GM18511 (cell line): ENCODE measurements around the gene PRKCE.

Experiments
- ATAC-seq: cut with Tn5 transposase; IDR thresholded peaks from one replicate; pipeline ENCODE4 v1.9.1; 2021; ENCODE audit warnings: mild to moderate bottlenecking, moderate library complexity; ENCODE audit not compliant: unreplicated experiment

Gene PRKCE

GRCh38 chr2:45799679-45800381 is 148.4 kb downstream of the PRKCE start:
- no peak for ATAC-seq

- ATAC-seq: no peak
These were observed 151.1 kb downstream of the PRKCE start for GRCh38 chr2:45802499-45803138.

- no peak for ATAC-seq
These were observed 153.7 kb downstream of the PRKCE start for GRCh38 chr2:45804987-45805755.

- ATAC-seq: no peak
These were observed 155.3 kb downstream of the PRKCE start for GRCh38 chr2:45806563-45807358.

DNA sequence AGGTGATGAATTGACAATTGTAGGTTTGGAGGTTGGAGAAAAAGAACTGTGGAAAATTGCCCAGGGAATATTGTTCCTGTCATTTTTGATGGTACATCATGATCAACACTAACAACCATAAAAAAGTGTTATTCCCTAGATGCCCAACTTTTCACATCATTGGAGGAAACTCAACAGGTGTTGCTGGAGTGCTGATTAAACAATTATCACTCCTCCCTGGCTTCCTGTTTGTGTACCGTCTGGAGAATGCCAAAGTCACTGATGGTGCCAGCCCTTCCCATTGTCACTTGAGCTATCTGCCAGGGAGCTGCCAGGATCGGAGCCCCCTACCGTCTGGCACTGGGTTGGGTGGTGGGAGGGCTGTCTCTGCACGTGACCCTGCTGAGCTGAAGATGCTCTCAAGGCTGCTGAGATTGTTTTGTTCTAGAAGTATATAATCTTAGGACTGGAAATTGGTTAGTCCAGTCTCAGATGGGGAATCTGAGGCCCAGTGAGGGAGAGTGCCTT is 156.9 kb downstream of the PRKCE start:
- ATAC-seq: no peak

GRCh38 chr2:45809205-45809604 is 157.7 kb downstream of the PRKCE start:
- ATAC-seq: no peak

DNA sequence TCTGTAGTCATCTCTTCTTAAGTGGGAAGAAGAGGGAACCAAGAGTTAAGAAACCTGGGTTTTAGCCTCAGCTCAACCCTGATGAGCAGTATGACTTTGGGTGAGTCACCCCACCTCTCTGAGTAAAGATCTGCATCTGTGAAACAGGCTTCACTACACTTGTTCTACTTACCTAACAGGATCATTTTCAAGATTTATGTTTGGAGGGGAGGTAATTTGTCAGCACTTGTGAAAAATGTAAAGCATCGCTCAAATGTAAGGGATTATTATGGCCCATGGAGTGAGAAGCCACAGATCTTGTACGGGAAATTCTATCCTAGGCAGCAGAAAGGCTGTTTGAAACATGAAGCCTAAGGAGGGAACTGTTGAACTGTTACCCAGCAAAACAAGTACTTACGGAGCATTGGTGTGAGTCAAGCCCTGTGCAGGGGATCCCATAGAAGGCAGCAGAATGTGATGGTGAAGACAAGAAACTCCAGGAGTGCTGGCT is 160.6 kb downstream of the PRKCE start:
- no peak for ATAC-seq

- no peak for ATAC-seq
These were observed 161.8 kb downstream of the PRKCE start for GRCh38 chr2:45813003-45813941.

GRCh38 chr2:45814488-45814887 is 163.0 kb downstream of the PRKCE start:
- ATAC-seq: no peak

GRCh38 chr2:45814951-45815621 is 163.6 kb downstream of the PRKCE start:
- no peak for ATAC-seq

DNA sequence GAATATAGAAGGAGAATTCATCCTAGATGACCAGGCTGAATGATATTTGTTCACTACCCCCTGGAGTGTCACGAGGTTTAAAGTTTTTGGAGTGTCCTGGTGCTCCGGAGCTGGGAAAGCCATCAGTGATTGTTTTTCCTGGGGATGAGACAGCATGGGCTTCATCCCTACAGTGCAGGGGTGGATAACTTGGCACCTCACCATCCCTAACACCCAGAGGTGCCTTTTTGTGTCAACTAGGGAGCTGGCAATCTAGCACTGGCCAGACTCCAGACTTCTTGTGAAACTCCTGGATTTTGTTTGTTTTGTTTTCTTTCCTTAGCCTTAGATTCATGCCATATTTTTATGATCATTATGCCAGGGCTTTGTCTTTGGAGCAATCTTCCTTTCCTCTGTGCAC is 164.8 kb downstream of the PRKCE start:
- ATAC-seq: no peak

GRCh38 chr2:45818591-45818990 is 167.1 kb downstream of the PRKCE start:
- no peak for ATAC-seq

GRCh38 chr2:45820048-45820447 is 168.6 kb downstream of the PRKCE start:
- ATAC-seq: no peak

DNA sequence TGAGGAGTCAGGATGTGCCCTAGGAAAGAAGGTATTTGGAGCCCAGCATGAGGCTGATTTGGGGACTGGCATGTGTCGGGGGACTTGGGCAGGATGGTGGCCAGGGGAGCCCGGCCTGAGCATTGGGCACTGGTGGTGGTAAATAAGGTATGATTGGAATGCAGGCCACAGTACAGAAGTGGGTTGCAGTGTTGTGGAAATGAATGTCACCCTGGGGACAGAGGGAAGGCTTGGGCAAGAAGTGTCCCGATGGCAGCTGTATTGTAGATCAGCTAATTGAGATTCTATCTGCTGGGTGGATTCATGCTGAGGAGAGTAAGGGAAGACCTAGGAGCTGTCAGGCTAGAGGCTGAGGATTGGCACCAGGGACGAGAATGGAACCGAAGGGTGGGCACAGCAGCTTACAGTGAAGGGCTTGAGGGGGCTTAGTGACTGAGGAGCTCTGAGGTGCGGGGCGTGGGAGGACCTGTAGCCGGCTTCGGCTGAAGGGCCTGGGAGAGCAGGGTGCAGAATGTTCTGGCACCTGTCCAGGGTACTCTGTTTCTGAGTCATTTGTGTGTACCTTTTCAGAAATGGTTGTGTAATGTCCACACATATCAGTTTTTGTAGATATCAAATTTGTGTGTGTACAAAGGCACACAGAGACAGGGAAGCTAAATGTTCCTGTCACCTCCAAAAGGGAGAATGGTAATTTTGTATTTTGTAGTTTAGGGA is 170.2 kb downstream of the PRKCE start:
- no peak for ATAC-seq

DNA sequence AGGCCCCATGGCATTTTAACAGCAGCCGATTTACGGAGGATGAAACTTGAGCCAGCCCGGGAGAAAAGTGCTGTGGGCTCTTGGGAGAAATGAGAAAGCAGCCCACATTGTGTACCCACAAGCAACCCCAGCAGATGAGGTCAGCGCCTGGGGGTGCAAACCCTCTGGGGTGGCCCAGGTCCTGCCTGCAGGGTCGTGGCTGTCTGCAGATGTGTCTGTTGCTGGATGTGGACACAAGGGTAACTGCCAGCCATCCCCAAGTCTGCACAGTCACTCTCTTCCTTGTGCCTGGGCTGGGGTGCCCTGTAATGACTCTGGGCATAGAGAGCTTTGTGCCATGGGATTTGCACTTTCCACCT is 170.8 kb downstream of the PRKCE start:
- ATAC-seq: no peak

DNA sequence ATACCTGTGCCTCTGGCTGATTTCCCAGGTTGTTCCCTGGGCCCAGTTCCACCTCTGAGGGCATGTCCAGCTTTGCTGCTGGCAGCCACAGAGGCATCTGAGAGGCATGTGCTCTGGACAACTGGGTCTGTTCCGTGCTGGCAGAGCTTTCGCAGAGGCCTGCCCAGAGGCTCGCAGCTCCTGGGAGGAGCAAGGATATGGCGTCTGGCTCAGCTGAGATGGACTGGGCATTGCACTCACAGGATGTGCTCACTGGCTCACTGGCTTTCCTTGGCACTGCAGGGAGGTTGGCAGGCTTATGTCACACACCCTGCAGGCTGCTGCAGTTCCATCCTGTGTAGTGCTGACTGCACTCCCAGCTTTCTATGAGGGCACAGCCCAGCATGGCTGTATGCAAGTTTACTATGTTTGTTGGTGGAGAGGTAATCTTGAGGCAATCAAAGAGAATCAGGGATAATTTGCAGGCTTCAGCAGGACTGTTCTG is 172.3 kb downstream of the PRKCE start:
- ATAC-seq: no peak

DNA sequence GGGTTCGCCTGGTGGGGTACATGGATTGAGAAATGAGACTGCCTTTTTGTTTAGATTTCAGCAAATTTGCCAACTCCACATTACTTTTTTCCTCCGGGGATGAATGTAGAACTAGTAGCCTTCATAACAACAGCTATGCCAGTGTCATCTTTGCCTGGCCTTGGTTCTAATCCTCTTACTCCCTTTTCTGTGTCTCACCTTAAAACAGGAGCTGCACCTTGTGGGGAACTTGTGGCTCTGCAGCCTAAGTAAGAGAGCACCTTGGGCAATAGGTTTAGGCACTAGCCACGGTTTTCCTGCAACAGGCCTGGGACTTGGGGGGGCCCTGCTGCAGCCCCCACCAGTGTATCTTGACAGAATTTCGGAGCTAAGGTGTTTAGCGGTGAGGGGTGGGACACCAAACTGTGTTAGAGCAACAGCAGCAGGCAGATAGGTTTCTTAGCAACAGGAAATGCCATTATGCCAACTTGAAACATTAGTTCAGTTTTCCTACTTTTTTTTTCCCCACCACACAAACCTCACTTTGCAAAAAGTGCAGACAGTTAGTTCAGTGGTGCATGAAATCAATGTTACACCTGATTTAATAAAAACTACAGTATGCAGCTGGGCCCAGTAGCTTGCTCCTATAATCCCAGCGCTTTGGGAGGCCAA is 173.7 kb downstream of the PRKCE start:
- no peak for ATAC-seq

GRCh38 chr2:45826460-45826859 is 175.0 kb downstream of the PRKCE start:
- no peak for ATAC-seq
